MM.1S (cell line): ENCODE measurements around the gene LGR5.
"Not testable (repeated sequence)": the region's sequence is repeated elsewhere in the genome, so short reads cannot be mapped to it uniquely, and the experiment has no call there.

Experiments
- DNase-seq: peaks from one replicate; pipeline ENCODE4 v3.0.0-alpha.2; 2015
- H2AFZ ChIP-seq: fragments of 300-600 bp; sonication (generic); 2 replicates; pipeline ENCODE4 v1.6.0; 2016; ENCODE audit warnings: antibody characterized with exemption, low read length
- H3F3A ChIP-seq: fragments of 300-600 bp; sonication (generic); 2 replicates; pipeline ENCODE4 v1.6.1; 2016; ENCODE audit warnings: mild to moderate bottlenecking, antibody characterized with exemption, low read length, moderate library complexity, mixed read lengths; ENCODE audit not compliant: insufficient read depth
- H3K27ac ChIP-seq: fragments of 300-600 bp; sonication (generic); 2 replicates; pipeline ENCODE4 v1.5.1; 2016; ENCODE audit warnings: mild to moderate bottlenecking, low read length
- H3K27me3 ChIP-seq: fragments of 300-600 bp; sonication (generic); replicated peaks from 2 replicates; pipeline ENCODE4 v1.6.0; 2016; ENCODE audit warnings: low read length; ENCODE audit not compliant: insufficient read depth
- H3K36me3 ChIP-seq: fragments of 300-600 bp; sonication (generic); replicated peaks from 2 replicates; pipeline ENCODE4 v1.6.1; 2016; ENCODE audit warnings: mild to moderate bottlenecking, low read length, mixed read lengths; ENCODE audit not compliant: insufficient read depth
- H3K4me1 ChIP-seq: fragments of 300-600 bp; sonication (generic); 2 replicates; pipeline ENCODE4 v1.6.1; 2016; ENCODE audit warnings: low read length, mixed read lengths
- H3K4me2 ChIP-seq: fragments of 300-600 bp; sonication (generic); 2 replicates; pipeline ENCODE4 v1.6.0; 2016; ENCODE audit warnings: low read depth, low read length
- H3K4me3 ChIP-seq: fragments of 300-600 bp; sonication (generic); 2 replicates; pipeline ENCODE4 v1.5.1; 2016; ENCODE audit warnings: low read length, mixed read lengths
- H3K79me2 ChIP-seq: fragments of 300-600 bp; sonication (generic); 2 replicates; pipeline ENCODE4 v1.6.1; 2016; ENCODE audit warnings: mixed run types, low read length, mixed read lengths
- H3K9ac ChIP-seq: fragments of 300-600 bp; sonication (generic); 2 replicates; pipeline ENCODE4 v1.6.1; 2016; ENCODE audit warnings: low read length, mixed read lengths
- H3K9me2 ChIP-seq: fragments of 300-600 bp; sonication (generic); replicated peaks from 2 replicates; pipeline ENCODE4 v1.6.1; 2016; ENCODE audit warnings: mild to moderate bottlenecking, low read length, mixed read lengths; ENCODE audit not compliant: insufficient read depth
- H3K9me3 ChIP-seq: fragments of 300-600 bp; sonication (generic); replicated peaks from 2 replicates; pipeline ENCODE4 v1.6.1; 2016; ENCODE audit warnings: mild to moderate bottlenecking, low read length, mixed read lengths; ENCODE audit not compliant: insufficient read depth
- H4K20me1 ChIP-seq: fragments of 300-600 bp; sonication (generic); 2 replicates; pipeline ENCODE4 v1.6.1; 2016; ENCODE audit warnings: mild to moderate bottlenecking, low read length, moderate library complexity, mixed read lengths; ENCODE audit not compliant: insufficient read depth
- EZH2 ChIP-seq: fragments of 300-600 bp; sonication (generic); optimal IDR thresholded peaks from 2 replicates; pipeline ENCODE3; 2017; ENCODE audit warnings: low read depth, mild to moderate bottlenecking, antibody characterized with exemption, low read length, mixed read lengths
- EZH2phosphoT487 ChIP-seq: fragments of 300-600 bp; sonication (generic); IDR thresholded peaks from 2 replicates; pipeline ENCODE4 v1.6.1; 2018; ENCODE audit warnings: antibody characterized with exemption, low read length
- TF ChIP-seq, protein P1 (sequence below): fragments of 300-600 bp; sonication (generic); IDR thresholded peaks from 2 replicates; pipeline ENCODE4 v1.5.1; 2016; ENCODE audit warnings: antibody characterized with exemption, low read length, mixed read lengths

The LGR5 gene

DNA sequence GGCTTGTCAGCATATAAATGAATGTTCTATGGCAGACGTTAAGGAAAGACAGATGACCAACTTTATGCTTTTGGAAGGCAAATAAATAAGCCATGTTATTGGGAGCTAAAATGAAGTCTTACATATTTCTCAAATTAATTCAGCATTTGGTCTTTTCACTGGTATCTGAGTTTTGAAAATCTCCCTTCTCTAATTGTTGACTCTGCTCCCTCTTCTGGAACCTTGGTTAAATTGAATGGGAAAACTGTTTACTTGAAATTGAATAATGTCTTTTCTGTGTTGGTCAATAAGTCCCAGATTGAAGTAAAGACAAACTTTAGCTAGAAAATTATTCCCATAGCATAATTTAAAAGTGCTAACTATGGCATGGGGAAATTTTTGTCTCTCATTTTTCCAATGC, 38.7 kb downstream of the LGR5 start:
- Histone ChIP-seq H4K20me1 (no peaks in the 10 kb centered on the region), H3K9me3 (no peaks in the 10 kb centered on the region), H3K9ac (no peak overlapping the region), H2AFZ (no peak overlapping the region), H3K36me3 (no peaks in the 10 kb centered on the region), H3F3A (no peaks in the 10 kb centered on the region), H3K9me2 (no peaks in the 10 kb centered on the region), H3K27ac (no peak overlapping the region), H3K4me1 (no peaks in the 10 kb centered on the region), H3K4me2 (no peak overlapping the region), H3K79me2 (no peaks in the 10 kb centered on the region), H3K4me3 (no peak overlapping the region), H3K27me3 (no peaks in the 10 kb centered on the region)
- TF ChIP-seq, protein P1, sequence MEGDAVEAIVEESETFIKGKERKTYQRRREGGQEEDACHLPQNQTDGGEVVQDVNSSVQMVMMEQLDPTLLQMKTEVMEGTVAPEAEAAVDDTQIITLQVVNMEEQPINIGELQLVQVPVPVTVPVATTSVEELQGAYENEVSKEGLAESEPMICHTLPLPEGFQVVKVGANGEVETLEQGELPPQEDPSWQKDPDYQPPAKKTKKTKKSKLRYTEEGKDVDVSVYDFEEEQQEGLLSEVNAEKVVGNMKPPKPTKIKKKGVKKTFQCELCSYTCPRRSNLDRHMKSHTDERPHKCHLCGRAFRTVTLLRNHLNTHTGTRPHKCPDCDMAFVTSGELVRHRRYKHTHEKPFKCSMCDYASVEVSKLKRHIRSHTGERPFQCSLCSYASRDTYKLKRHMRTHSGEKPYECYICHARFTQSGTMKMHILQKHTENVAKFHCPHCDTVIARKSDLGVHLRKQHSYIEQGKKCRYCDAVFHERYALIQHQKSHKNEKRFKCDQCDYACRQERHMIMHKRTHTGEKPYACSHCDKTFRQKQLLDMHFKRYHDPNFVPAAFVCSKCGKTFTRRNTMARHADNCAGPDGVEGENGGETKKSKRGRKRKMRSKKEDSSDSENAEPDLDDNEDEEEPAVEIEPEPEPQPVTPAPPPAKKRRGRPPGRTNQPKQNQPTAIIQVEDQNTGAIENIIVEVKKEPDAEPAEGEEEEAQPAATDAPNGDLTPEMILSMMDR: no peak
- no peak for TF ChIP-seq EZH2
- TF ChIP-seq EZH2phosphoT487: no peak
- no peak for DNase-seq

DNA sequence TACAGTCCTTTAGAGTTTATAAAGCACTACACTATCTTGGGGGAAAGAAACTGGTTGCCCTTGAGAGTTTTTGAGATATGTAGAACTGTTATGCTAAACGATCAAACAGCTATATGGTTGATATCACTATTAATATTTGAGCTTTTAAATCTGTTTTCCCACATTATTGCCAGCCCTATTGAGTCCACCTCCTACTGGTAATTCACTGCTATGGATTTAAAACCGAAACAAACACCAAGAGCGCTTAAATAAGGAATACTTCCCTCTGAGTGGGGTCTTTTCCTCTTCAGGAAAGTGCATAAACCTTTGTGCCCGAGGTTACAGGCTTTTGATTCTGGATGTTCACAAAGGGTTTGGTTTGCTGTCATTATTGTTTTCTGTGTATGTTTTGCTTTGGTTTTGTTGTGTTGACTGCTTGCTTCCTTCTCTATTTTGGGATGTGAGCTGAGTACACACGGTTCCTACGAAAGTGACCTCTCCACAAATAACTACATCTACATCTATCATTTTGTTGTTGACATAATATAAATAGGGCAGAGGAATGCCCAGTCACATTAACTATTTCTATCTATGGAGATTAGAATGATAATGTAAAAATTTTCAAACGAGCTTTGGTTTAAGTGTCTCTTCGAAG, 44.8 kb downstream of the LGR5 start:
- Histone ChIP-seq H3K27ac (no peak overlapping the region), H3K4me3 (no peak overlapping the region), H3K79me2 (no peaks in the 10 kb centered on the region), H3K9me2 (no peaks in the 10 kb centered on the region), H3K36me3 (no peaks in the 10 kb centered on the region), H2AFZ (no peak overlapping the region), H4K20me1 (no peaks in the 10 kb centered on the region), H3K4me1 (no peaks in the 10 kb centered on the region), H3F3A (no peaks in the 10 kb centered on the region), H3K9me3 (no peaks in the 10 kb centered on the region), H3K27me3 (no peaks in the 10 kb centered on the region), H3K4me2 (no peak overlapping the region), H3K9ac (no peak overlapping the region)
- TF ChIP-seq, protein P1: no peak
- no peak for TF ChIP-seq EZH2
- TF ChIP-seq EZH2phosphoT487: no peak
- no peak for DNase-seq

DNA sequence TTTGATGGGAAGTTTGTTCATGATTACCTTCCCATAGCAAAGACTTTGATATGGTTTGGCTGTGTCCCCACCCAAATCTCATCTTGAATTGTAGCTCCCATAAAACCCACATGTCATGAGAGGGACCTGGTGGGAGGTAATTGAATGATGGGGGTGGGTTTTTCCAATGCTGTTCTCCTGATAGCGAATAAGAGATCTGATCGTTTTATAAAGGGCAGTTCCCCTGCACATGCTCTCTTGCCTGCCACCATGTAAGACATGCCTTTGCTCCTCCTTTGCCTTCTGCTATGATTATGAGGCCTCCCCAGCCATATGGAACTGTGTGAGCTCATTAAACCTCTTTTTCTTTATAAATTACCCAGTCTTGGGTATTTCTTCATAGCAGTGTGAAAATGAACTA, 51.2 kb downstream of the LGR5 start:
- H3K9me3 ChIP-seq, H3K4me3 ChIP-seq, H3K79me2 ChIP-seq, H3F3A ChIP-seq, DNase-seq, H3K9me2 ChIP-seq, H3K9ac ChIP-seq, H3K4me1 ChIP-seq, H3K4me2 ChIP-seq, H4K20me1 ChIP-seq, H2AFZ ChIP-seq, H3K36me3 ChIP-seq, H3K27ac ChIP-seq, H3K27me3 ChIP-seq: not testable (repeated sequence)

DNA sequence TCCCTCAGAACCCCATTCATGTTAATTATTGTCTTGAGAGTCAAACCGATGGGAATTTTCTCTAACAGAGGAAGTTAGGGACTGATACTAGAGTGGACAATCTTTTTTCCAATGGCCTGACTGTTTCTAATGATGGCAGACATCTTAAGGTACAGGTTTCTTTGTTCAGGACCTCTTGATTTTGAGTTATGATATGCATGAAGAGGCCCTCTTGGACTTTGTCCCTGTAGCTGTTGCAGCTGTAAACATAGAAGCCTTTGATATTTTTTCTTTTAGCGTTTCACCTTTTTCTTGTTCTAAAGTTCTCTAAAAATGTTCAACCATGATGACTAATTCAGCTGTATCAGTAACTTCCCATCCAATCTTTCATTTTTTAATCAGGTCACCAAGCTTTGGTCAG, 53.0 kb downstream of the LGR5 start:
- Histone ChIP-seq H3K4me2 (no peak overlapping the region), H3F3A (no peaks in the 10 kb centered on the region), H3K36me3 (no peaks in the 10 kb centered on the region), H2AFZ (no peak overlapping the region), H3K9me3 (no peaks in the 10 kb centered on the region), H3K9me2 (no peaks in the 10 kb centered on the region), H3K27ac (no peak overlapping the region), H3K4me3 (no peak overlapping the region), H3K9ac (no peak overlapping the region), H3K27me3 (no peaks in the 10 kb centered on the region), H3K79me2 (no peaks in the 10 kb centered on the region), H3K4me1 (no peaks in the 10 kb centered on the region), H4K20me1 (no peaks in the 10 kb centered on the region)
- TF ChIP-seq EZH2phosphoT487: no peak
- TF ChIP-seq, protein P1: no peak
- TF ChIP-seq EZH2: no peak
- DNase-seq: no peak
